H9 (cell line): Measurements from ENCODE around the gene EPB41L4B. TPM values are rescaled to one million over a fixed set of nuclear protein-coding genes. Genes with fewer than 3 reads are reported as not detected.

Source experiments
- DNase-seq: peaks from one replicate; pipeline ENCODE4 v3.0.0-alpha.2; 2017
- H2AFZ ChIP-seq: one replicate; pipeline ENCODE4 v1.6.1; 2013; ENCODE audit warnings: mild to moderate bottlenecking, low read length, control low read depth, moderate library complexity
- H2AK5ac ChIP-seq: 2 replicates; pipeline ENCODE4 v1.6.1; 2013; ENCODE audit warnings: low read length, control low read depth, mixed read lengths; ENCODE audit not compliant: insufficient read length
- H2BK120ac ChIP-seq: one replicate; pipeline ENCODE4 v1.6.1; 2013; ENCODE audit warnings: low read depth, mild to moderate bottlenecking, low read length, control low read depth, inconsistent platforms; ENCODE audit not compliant: poor library complexity, severe bottlenecking
- H2BK12ac ChIP-seq: 2 replicates; pipeline ENCODE4 v1.6.1; 2013; ENCODE audit warnings: low read length, control low read depth, mixed read lengths, low read depth; ENCODE audit not compliant: insufficient read length
- H2BK15ac ChIP-seq: 2 replicates; pipeline ENCODE4 v1.6.1; 2013; ENCODE audit warnings: low read depth, low read length, control low read depth
- H2BK20ac ChIP-seq: one replicate; pipeline ENCODE4 v1.6.1; 2013; ENCODE audit warnings: low read depth, mild to moderate bottlenecking, low read length, control low read depth, inconsistent platforms; ENCODE audit not compliant: poor library complexity, severe bottlenecking
- H2BK5ac ChIP-seq: 2 replicates; pipeline ENCODE4 v1.6.1; 2013; ENCODE audit warnings: low read length, control low read depth, mixed read lengths; ENCODE audit not compliant: insufficient read length
- H3K14ac ChIP-seq: 2 replicates; pipeline ENCODE4 v1.6.1; 2013; ENCODE audit warnings: low read length, control low read depth; ENCODE audit not compliant: insufficient read depth
- H3K18ac ChIP-seq: 2 replicates; pipeline ENCODE4 v1.6.1; 2013; ENCODE audit warnings: low read depth, mild to moderate bottlenecking, mixed read lengths, low read length, control low read depth; ENCODE audit not compliant: insufficient read length
- H3K23ac ChIP-seq: 2 replicates; pipeline ENCODE4 v1.6.1; 2013; ENCODE audit warnings: low read length, control low read depth, mixed read lengths, low read depth; ENCODE audit not compliant: insufficient read length
- H3K23me2 ChIP-seq: 2 replicates; pipeline ENCODE4 v1.6.1; 2013; ENCODE audit warnings: low read depth, mild to moderate bottlenecking, mixed read lengths, low read length, control low read depth; ENCODE audit not compliant: insufficient read length, poor library complexity, severe bottlenecking
- H3K27ac ChIP-seq: 2 replicates; pipeline ENCODE4 v1.5.1; 2013; ENCODE audit warnings: low read length, control low read depth, mixed read lengths, low read depth; ENCODE audit not compliant: insufficient read length
- H3K27me3 ChIP-seq: 2 replicates; pipeline ENCODE4 v1.6.1; 2013; ENCODE audit warnings: low read length, control low read depth, inconsistent platforms; ENCODE audit not compliant: insufficient read depth
- H3K4ac ChIP-seq: 2 replicates; pipeline ENCODE4 v1.6.1; 2013; ENCODE audit warnings: low read depth, mild to moderate bottlenecking, control low read depth, inconsistent platforms, low read length, moderate library complexity
- H3K4me1 ChIP-seq: 2 replicates; pipeline ENCODE4 v1.6.1; 2013; ENCODE audit warnings: low read length, control low read depth, inconsistent platforms; ENCODE audit not compliant: insufficient read depth
- H3K4me2 ChIP-seq: 2 replicates; pipeline ENCODE4 v1.6.1; 2013; ENCODE audit warnings: low read length, control low read depth, mixed read lengths; ENCODE audit not compliant: insufficient read length, insufficient read depth
- H3K56ac ChIP-seq: 2 replicates; pipeline ENCODE4 v1.6.1; 2013; ENCODE audit warnings: low read depth, mild to moderate bottlenecking, mixed read lengths, low read length, control low read depth; ENCODE audit not compliant: insufficient read length
- H3K79me1 ChIP-seq: 2 replicates; pipeline ENCODE4 v1.6.1; 2013; ENCODE audit warnings: low read depth, mild to moderate bottlenecking, moderate library complexity, low read length, control low read depth, inconsistent platforms; ENCODE audit not compliant: insufficient read depth, poor library complexity, severe bottlenecking
- H3K79me2 ChIP-seq: 2 replicates; pipeline ENCODE4 v1.6.1; 2013; ENCODE audit warnings: low read length, control low read depth, inconsistent platforms; ENCODE audit not compliant: insufficient read depth
- H3K9ac ChIP-seq: 2 replicates; pipeline ENCODE4 v1.6.1; 2013; ENCODE audit warnings: low read length, control low read depth, mixed read lengths; ENCODE audit not compliant: insufficient read length; ENCODE audit errors: extremely low read depth
- H3K9me3 ChIP-seq: one replicate; pipeline ENCODE4 v1.6.1; 2013; ENCODE audit warnings: low read depth, low read length, inconsistent platforms; ENCODE audit not compliant: control insufficient read depth
- H3T11ph ChIP-seq: one replicate; pipeline ENCODE4 v1.6.1; 2013; ENCODE audit warnings: mild to moderate bottlenecking, low read length, control low read depth, inconsistent platforms
- H4K20me1 ChIP-seq: one replicate; pipeline ENCODE4 v1.6.1; 2013; ENCODE audit not compliant: control insufficient read depth, insufficient read length, insufficient read depth
- H4K5ac ChIP-seq: 2 replicates; pipeline ENCODE4 v1.6.1; 2013; ENCODE audit warnings: low read depth, mild to moderate bottlenecking, mixed read lengths, low read length, control low read depth; ENCODE audit not compliant: insufficient read length
- H4K8ac ChIP-seq: replicated peaks from 2 replicates; pipeline ENCODE4 v1.6.1; 2013; ENCODE audit warnings: low read length, control low read depth, mixed read lengths, low read depth; ENCODE audit not compliant: insufficient read length
- H4K91ac ChIP-seq: 2 replicates; pipeline ENCODE4 v1.6.1; 2013; ENCODE audit warnings: low read depth, mild to moderate bottlenecking, moderate library complexity, mixed read lengths, low read length, control low read depth; ENCODE audit not compliant: insufficient read length
- H3K27ac Mint-ChIP-seq, 3 experiments: 2 replicates in 2 of 3; 3 replicates in 1 of 3; pipeline ENCODE4 v1.8.0; 2020 to 2021; ENCODE audit warnings: mixed read lengths in 3 of 3, mild to moderate bottlenecking in 1 of 3, moderate library complexity in 1 of 3
- H3K27me3 Mint-ChIP-seq: 2 replicates; pipeline ENCODE4 v1.8.0; 2021; ENCODE audit warnings: low read depth, mild to moderate bottlenecking, moderate library complexity, mixed read lengths
- H3K36me3 Mint-ChIP-seq, 3 experiments: 2 replicates in 2 of 3; 3 replicates in 1 of 3; pipeline ENCODE4 v1.8.0; 2020 to 2021; ENCODE audit warnings: low read depth in 3 of 3, mixed read lengths in 3 of 3; ENCODE audit not compliant: insufficient read depth in 1 of 3
- H3K4me1 Mint-ChIP-seq, 2 experiments: 2 replicates each; pipeline ENCODE4 v1.8.0; 2020; ENCODE audit warnings: mixed read lengths in 2 of 2
- H3K4me3 Mint-ChIP-seq, 2 experiments: 2 replicates in 1 of 2; 3 replicates in 1 of 2; pipeline ENCODE4 v1.8.0; 2020 to 2021; ENCODE audit warnings: mild to moderate bottlenecking in 2 of 2, mixed read lengths in 2 of 2, moderate library complexity in 1 of 2
- H3K9me3 Mint-ChIP-seq, 2 experiments: 2 replicates in 1 of 2; 3 replicates in 1 of 2; pipeline ENCODE4 v1.8.0; 2020; ENCODE audit warnings: mild to moderate bottlenecking in 2 of 2, mixed read lengths in 2 of 2, moderate library complexity in 1 of 2
- CTCF ChIP-seq: fragments of 200-600 bp; sonication (generic); conservative IDR thresholded peaks from 3 replicates; pipeline ENCODE4 v1.8.0; 2021; ENCODE audit warnings: antibody characterized with exemption, mild to moderate bottlenecking
- WGBS: extraction: QIAGEN DNeasy Blood & Tissue Kit; methylation state at CpG from one replicate; pipeline ENCODE4 v1.1.7; 2013; ENCODE audit warnings: missing lambda C conversion rate, low lambda C conversion rate, mixed read lengths; ENCODE audit not compliant: insufficient read length; ENCODE audit errors: extremely low coverage; 5-methylcytosine and 5-hydroxymethylcytosine counted together
- total RNA-seq: library from RNA; stranded (reverse); gene quantifications from 2 replicates; pipeline ENCODE4 v1.2.1, GENCODE V29; 2021

EPB41L4B gene
- total RNA-seq, 1 experiment from 2014 or later: 18.9 TPM

GRCh38 chr9:109351032-109351431, 30.2 kb upstream of the EPB41L4B start:
- no peak overlapping the region for H2BK12ac ChIP-seq
- H3K27me3 Mint-ChIP-seq: peaks cover 5% of the 10 kb centered on the region
- H3K4me2 ChIP-seq: no peak overlapping the region
- H3K56ac ChIP-seq: no peak overlapping the region
- no peak overlapping the region for H2BK15ac ChIP-seq
- no peak overlapping the region for H3T11ph ChIP-seq
- H3K23me2 ChIP-seq: no peaks in the 10 kb centered on the region
- TF ChIP-seq CTCF: no peak
- no peaks in the 10 kb centered on the region for H3K9me3 ChIP-seq
- H2BK20ac ChIP-seq: no peak overlapping the region
- no peaks in the 10 kb centered on the region for H3K79me1 ChIP-seq
- H2AFZ ChIP-seq: no peak overlapping the region
- H3K4me1 ChIP-seq: no peaks in the 10 kb centered on the region
- no peak overlapping the region for H2BK5ac ChIP-seq
- H3K14ac ChIP-seq: no peak overlapping the region
- no peaks in the 10 kb centered on the region for H3K79me2 ChIP-seq
- H4K20me1 ChIP-seq: no peaks in the 10 kb centered on the region
- no peak overlapping the region for H3K27ac ChIP-seq
- no peak overlapping the region for H4K91ac ChIP-seq
- no peak overlapping the region for H4K8ac ChIP-seq
- no peak overlapping the region for H3K4me3 Mint-ChIP-seq
- peaks cover 0 to 3% of the 10 kb centered on the region in 2 experiments; a peak in 2 of 4 replicates for H3K4me1 Mint-ChIP-seq
- no peak overlapping the region for H2AK5ac ChIP-seq
- no peak overlapping the region for H3K9ac ChIP-seq
- no peaks in the 10 kb centered on the region for H3K36me3 Mint-ChIP-seq
- no peak for DNase-seq
- no peak overlapping the region for H3K18ac ChIP-seq
- H3K23ac ChIP-seq: no peak overlapping the region
- no peaks in the 10 kb centered on the region for H3K27me3 ChIP-seq
- no peak overlapping the region for H4K5ac ChIP-seq
- no peaks in the 10 kb centered on the region for H3K9me3 Mint-ChIP-seq
- WGBS: no CpG with 5 or more reads among the region's 5 CpGs
- H3K4ac ChIP-seq: no peak overlapping the region
- peak overlapping the region in 1 of 3 experiments; percentile 63; a peak in 1 of 7 replicates for H3K27ac Mint-ChIP-seq
- no peak overlapping the region for H2BK120ac ChIP-seq
